ENCODE measurements around the gene UBAC1.

DNA sequence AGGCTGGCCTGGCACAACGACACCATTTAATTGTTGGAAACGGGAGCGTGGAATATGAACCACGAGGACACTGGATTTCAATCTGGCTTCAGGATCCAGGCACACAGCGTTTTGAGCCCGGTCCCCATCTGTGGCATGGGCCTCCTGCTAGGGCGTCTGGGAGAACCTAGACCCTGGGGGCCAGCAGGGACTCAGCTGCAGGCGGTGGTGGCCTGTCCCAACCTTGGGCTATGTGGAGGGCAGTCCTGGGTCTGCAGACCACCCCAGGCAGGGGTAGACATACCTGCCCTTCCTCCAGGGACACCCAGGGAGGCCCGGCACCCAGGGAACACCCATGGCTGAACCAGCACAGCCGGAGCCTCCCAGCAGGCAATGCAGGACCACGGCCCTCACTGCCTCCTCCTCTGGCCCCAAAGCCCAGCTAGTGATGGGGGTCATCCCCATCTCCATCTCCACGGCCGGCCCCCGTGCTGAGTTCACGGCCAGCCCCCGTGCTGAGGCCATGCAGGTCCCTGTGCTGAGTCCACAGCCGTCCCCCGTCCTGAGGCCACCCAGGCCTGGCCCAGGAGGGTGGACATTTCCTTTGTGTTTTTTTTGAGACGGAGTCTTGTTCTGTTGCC, 18.5 kb upstream of the UBAC1 start:
- TF ChIP-seq POLR2A (IDR thresholded peaks at IDR 0.05; ENCODE audit: borderline replicate concordance, extremely low read depth, insufficient read depth, insufficient read length), result no peak
- TF ChIP-seq, protein P1, sequence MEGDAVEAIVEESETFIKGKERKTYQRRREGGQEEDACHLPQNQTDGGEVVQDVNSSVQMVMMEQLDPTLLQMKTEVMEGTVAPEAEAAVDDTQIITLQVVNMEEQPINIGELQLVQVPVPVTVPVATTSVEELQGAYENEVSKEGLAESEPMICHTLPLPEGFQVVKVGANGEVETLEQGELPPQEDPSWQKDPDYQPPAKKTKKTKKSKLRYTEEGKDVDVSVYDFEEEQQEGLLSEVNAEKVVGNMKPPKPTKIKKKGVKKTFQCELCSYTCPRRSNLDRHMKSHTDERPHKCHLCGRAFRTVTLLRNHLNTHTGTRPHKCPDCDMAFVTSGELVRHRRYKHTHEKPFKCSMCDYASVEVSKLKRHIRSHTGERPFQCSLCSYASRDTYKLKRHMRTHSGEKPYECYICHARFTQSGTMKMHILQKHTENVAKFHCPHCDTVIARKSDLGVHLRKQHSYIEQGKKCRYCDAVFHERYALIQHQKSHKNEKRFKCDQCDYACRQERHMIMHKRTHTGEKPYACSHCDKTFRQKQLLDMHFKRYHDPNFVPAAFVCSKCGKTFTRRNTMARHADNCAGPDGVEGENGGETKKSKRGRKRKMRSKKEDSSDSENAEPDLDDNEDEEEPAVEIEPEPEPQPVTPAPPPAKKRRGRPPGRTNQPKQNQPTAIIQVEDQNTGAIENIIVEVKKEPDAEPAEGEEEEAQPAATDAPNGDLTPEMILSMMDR (IDR thresholded peaks at IDR 0.05 in 2 of 3, conservative IDR thresholded peaks at IDR 0.05 in 1 of 3; ENCODE audit: borderline replicate concordance in 1 of 3, insufficient read depth in 1 of 3, low read depth in 2 of 3, low read length in 2 of 3), result no peak
